ENCODE results near the gene EYA2. TPM values are rescaled to one million over a fixed set of nuclear protein-coding genes. Genes with fewer than 3 reads are reported as not detected.

EYA2 gene, protein sequence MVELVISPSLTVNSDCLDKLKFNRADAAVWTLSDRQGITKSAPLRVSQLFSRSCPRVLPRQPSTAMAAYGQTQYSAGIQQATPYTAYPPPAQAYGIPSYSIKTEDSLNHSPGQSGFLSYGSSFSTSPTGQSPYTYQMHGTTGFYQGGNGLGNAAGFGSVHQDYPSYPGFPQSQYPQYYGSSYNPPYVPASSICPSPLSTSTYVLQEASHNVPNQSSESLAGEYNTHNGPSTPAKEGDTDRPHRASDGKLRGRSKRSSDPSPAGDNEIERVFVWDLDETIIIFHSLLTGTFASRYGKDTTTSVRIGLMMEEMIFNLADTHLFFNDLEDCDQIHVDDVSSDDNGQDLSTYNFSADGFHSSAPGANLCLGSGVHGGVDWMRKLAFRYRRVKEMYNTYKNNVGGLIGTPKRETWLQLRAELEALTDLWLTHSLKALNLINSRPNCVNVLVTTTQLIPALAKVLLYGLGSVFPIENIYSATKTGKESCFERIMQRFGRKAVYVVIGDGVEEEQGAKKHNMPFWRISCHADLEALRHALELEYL
- polyA plus RNA-seq (not detected in 3 replicates), polyA minus RNA-seq (not detected in 3 replicates)
- polyA plus RNA-seq (2011; ENCODE audit: low read depth): not detected
- not detected in 2 replicates for polyA plus RNA-seq (2011; cell fraction: cytosol; rRNA removed)
- polyA plus RNA-seq (2011; cell fraction: nucleus; rRNA removed): not detected in 2 replicates
- polyA plus RNA-seq (2012; ENCODE audit: low replicate concordance): not detected in 2 replicates
- not detected for polyA minus RNA-seq (2011; cell fraction: cytosol; rRNA and poly(A)+ RNA removed)
- not detected in 2 replicates for polyA minus RNA-seq (2011; cell fraction: nucleus; rRNA and poly(A)+ RNA removed)

DNA sequence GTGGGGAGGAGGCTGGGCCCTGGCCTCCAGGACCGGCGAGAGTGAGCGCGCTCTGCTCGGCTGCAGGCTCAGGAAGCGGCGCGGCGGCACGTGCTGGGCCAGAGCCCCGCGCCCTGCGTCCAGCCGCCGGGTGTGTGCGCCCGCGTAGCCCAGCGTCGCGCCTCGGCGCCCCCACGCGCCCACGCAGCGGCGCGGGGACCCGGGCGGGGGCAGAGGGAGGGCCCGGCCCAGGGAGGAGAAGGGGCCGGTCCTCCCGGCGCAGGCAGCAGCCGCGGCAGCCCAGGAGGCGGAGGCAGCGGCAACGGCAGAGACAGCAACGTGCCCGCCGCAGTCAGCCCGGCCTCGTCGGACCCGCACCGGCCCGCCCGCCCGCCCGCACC lies at the start of gene EYA2:
Gene EYA2, plus strand, starts transcription at position 265 of the 380 bp plus-strand sequence. CDS start 95,168 bp downstream, outside the sequence.
- TF ChIP-seq, protein P1, sequence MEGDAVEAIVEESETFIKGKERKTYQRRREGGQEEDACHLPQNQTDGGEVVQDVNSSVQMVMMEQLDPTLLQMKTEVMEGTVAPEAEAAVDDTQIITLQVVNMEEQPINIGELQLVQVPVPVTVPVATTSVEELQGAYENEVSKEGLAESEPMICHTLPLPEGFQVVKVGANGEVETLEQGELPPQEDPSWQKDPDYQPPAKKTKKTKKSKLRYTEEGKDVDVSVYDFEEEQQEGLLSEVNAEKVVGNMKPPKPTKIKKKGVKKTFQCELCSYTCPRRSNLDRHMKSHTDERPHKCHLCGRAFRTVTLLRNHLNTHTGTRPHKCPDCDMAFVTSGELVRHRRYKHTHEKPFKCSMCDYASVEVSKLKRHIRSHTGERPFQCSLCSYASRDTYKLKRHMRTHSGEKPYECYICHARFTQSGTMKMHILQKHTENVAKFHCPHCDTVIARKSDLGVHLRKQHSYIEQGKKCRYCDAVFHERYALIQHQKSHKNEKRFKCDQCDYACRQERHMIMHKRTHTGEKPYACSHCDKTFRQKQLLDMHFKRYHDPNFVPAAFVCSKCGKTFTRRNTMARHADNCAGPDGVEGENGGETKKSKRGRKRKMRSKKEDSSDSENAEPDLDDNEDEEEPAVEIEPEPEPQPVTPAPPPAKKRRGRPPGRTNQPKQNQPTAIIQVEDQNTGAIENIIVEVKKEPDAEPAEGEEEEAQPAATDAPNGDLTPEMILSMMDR (optimal IDR thresholded peaks at IDR 0.05 in 1 of 3, IDR thresholded peaks at IDR 0.05 in 1 of 3, conservative IDR thresholded peaks at IDR 0.05 in 1 of 3; ENCODE audit: extremely low read depth in 1 of 3, insufficient read depth in 2 of 3, low read length in 3 of 3): no peak
- TF ChIP-seq EZH2 (IDR thresholded peaks at IDR 0.05; ENCODE audit: low read length): no peak
- Histone ChIP-seq H3K4me2 (ENCODE audit: control insufficient read depth, extremely low read depth, insufficient read depth, low read depth, low read length) (no peak within 1 kb of the TSS), H3K79me2 (ENCODE audit: control insufficient read depth, insufficient read depth, low read length) (no peaks in the 10 kb centered on the region), H3K27me3 (ENCODE audit: control insufficient read depth, extremely low read depth, insufficient read depth, low read length) (peaks cover 44% of the 10 kb centered on the region), H3K9me3 (ENCODE audit: control insufficient read depth, low read depth, low read length) (no peaks in the 10 kb centered on the region), H3K9me1 (ENCODE audit: control insufficient read depth, extremely low read depth, insufficient read depth, low read length) (no peaks in the 10 kb centered on the region), H3K27ac (ENCODE audit: control insufficient read depth, insufficient read depth, low read length) (no peak within 1 kb of the TSS), H3K9ac (ENCODE audit: control insufficient read depth, extremely low read depth, insufficient read depth, low read length) (no peak within 1 kb of the TSS), H4K20me1 (ENCODE audit: control insufficient read depth, extremely low read depth, insufficient read depth, low read length) (no peaks in the 10 kb centered on the region), H2AFZ (ENCODE audit: control insufficient read depth, low read length) (no peak within 1 kb of the TSS), H3K4me3 (ENCODE audit: control insufficient read depth in 2 of 3, extremely low read depth in 1 of 3, insufficient read depth in 2 of 3, low read depth in 1 of 3, low read length in 3 of 3) (no peak within 1 kb of the TSS), H3K36me3 (ENCODE audit: control insufficient read depth in 2 of 2, extremely low read depth in 1 of 2, insufficient read depth in 2 of 2, low read length in 2 of 2) (no peaks in the 10 kb centered on the region), H3K4me1 (ENCODE audit: control insufficient read depth, extremely low read depth, insufficient read depth, low read length) (no peaks in the 10 kb centered on the region)
- dilution Hi-C loops (cut with MboI; ENCODE audit: extremely low pct_ligation_motif_present, low sequenced_read_pairs): no loop called here
- DNase-seq (ENCODE audit: low read depth, low spot score) (no peak), FAIRE-seq (no peak)

DNA sequence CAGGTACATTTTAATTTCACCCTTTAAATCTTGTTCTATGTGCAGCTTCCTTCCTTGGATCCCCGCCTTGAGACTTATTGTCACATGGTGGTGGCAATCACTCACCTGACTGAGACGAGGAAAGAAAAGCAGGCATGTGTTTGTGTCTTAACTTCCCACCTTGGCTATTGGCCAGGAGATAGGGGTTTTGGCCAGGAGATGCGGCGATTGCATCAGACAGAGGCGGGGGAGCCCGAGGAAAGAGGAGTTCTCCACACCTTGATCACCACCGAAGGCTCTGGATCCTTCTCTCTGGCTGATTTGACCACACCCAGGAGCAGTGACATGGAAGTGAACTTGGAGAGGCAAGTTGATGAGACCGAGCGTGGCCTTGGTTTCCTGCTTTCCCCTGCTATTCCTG lies 49.7 kb upstream of the EYA2 start:
- Histone ChIP-seq H3K79me2 (ENCODE audit: control insufficient read depth, insufficient read depth, low read length) (no peaks in the 10 kb centered on the region), H2AFZ (ENCODE audit: control insufficient read depth, low read length) (no peak overlapping the region), H3K9ac (ENCODE audit: control insufficient read depth, extremely low read depth, insufficient read depth, low read length) (no peak overlapping the region), H3K27ac (ENCODE audit: control insufficient read depth, insufficient read depth, low read length) (no peak overlapping the region), H3K9me1 (ENCODE audit: control insufficient read depth, extremely low read depth, insufficient read depth, low read length) (no peaks in the 10 kb centered on the region), H3K4me1 (ENCODE audit: control insufficient read depth, extremely low read depth, insufficient read depth, low read length) (no peaks in the 10 kb centered on the region), H4K20me1 (ENCODE audit: control insufficient read depth, extremely low read depth, insufficient read depth, low read length) (no peaks in the 10 kb centered on the region), H3K4me3 (ENCODE audit: control insufficient read depth in 2 of 3, extremely low read depth in 1 of 3, insufficient read depth in 2 of 3, low read depth in 1 of 3, low read length in 3 of 3) (no peak overlapping the region), H3K27me3 (ENCODE audit: control insufficient read depth, extremely low read depth, insufficient read depth, low read length) (no peaks in the 10 kb centered on the region), H3K4me2 (ENCODE audit: control insufficient read depth, extremely low read depth, insufficient read depth, low read depth, low read length) (no peak overlapping the region), H3K9me3 (ENCODE audit: control insufficient read depth, low read depth, low read length) (no peaks in the 10 kb centered on the region), H3K36me3 (ENCODE audit: control insufficient read depth in 2 of 2, extremely low read depth in 1 of 2, insufficient read depth in 2 of 2, low read length in 2 of 2) (no peaks in the 10 kb centered on the region)
- dilution Hi-C loops (cut with MboI; ENCODE audit: extremely low pct_ligation_motif_present, low sequenced_read_pairs): no loop called here
- DNase-seq (ENCODE audit: low read depth, low spot score) (no peak), FAIRE-seq (no peak)
- no peak for TF ChIP-seq EZH2 (IDR thresholded peaks at IDR 0.05; ENCODE audit: low read length)
